ENCODE data around the gene SETD5. TPM values are rescaled to one million over a fixed set of nuclear protein-coding genes. Genes with fewer than 3 reads are reported as not detected.

Gene SETD5
- polyA plus RNA-seq, 2 of the 4 experiments (the other 2 are of a cell fraction), result 41.7 to 92.3 TPM

- TF ChIP-seq TFCP2L1 (CRISPR knock-in tag; IDR thresholded peaks at IDR 0.05) (no peak), CHD2 (IDR thresholded peaks at IDR 0.05; ENCODE audit: low read length, partially characterized antibody) (no peak), MYC (IDR thresholded peaks at IDR 0.05; ENCODE audit: borderline replicate concordance, low read length) (no peak), CBX2 (IDR thresholded peaks at IDR 0.05; ENCODE audit: borderline replicate concordance, low read depth) (no peak), RCOR1 (IDR thresholded peaks at IDR 0.05; ENCODE audit: low read depth, low read length) (no peak), NFE2L2 (conservative IDR thresholded peaks at IDR 0.05; ENCODE audit: low read length) (no peak), REST (IDR thresholded peaks at IDR 0.05) (no peak), E2F6 (IDR thresholded peaks at IDR 0.05; ENCODE audit: borderline replicate concordance, low read depth) (no peak)
- CTCF ChIA-PET, result interaction anchor here (1.0 to 1.9 kb wide), 3 partner anchors 12 to 19 kb away, joined by 3 to 4 read pairs (median 3); no protein-coding TSS in a partner anchor
- ATAC-seq (no peak), DNase-seq (ENCODE audit: low read depth in 1 of 2, low spot score in 1 of 2) (no peak), FAIRE-seq (no peak)
- H3K27ac ChIP-seq, result no peak overlapping the region
- POLR2A ChIA-PET, result no interaction called here
- H3K9me3 ChIP-seq, result no peaks in the 10 kb centered on the region
- H3K4me2 ChIP-seq, result peak overlapping the region; percentile 25; the same call in 1 of the 3 replicates
- H3K4me1 ChIP-seq, result peaks cover 61% of the 10 kb centered on the region
- no peak overlapping the region for H3K4me3 ChIP-seq
Measured at GRCh38 chr3:9428411-9428810, 31.0 kb downstream of the SETD5 start.

GRCh38 chr3:9430733-9431132, 33.3 kb downstream of the SETD5 start:
- CTCF ChIA-PET, result interaction anchor here (1.6 to 1.7 kb wide), 2 partner anchors 15 to 78 kb away, joined by 6 to 7 read pairs; no protein-coding TSS in a partner anchor
- Histone ChIP-seq H3K4me3 (no peak overlapping the region), H3K4me2 (peak overlapping the region; percentile 26; the same call in 1 of the 3 replicates), H3K9me3 (no peaks in the 10 kb centered on the region), H3K4me1 (peaks cover 49% of the 10 kb centered on the region), H3K27ac (no peak overlapping the region)
- ATAC-seq (no peak; a peak in 1 of 6 replicates), DNase-seq (ENCODE audit: low read depth in 1 of 2, low spot score in 1 of 2) (no peak), FAIRE-seq (no peak)
- POLR2A ChIA-PET, result interaction anchor here (1.3 kb wide), 1 partner anchor 67 kb away, joined by 3 read pairs; no protein-coding TSS in a partner anchor
- TF ChIP-seq USF2 (IDR thresholded peaks at IDR 0.05) (no peak), MAZ (IDR thresholded peaks at IDR 0.05; ENCODE audit: borderline replicate concordance, low read depth, low read length) (no peak), SREBF2 (IDR thresholded peaks at IDR 0.05) (no peak), HOXB13 (CRISPR knock-in tag; IDR thresholded peaks at IDR 0.05; ENCODE audit: low read depth) (no peak), KDM1A (IDR thresholded peaks at IDR 0.05; ENCODE audit: low read depth) (no peak), JUNB (IDR thresholded peaks at IDR 0.05) (no peak), FOSB (CRISPR knock-in tag; IDR thresholded peaks at IDR 0.05) (no peak), ZFP36 (IDR thresholded peaks at IDR 0.05; ENCODE audit: borderline replicate concordance, partially characterized antibody) (no peak), KDM5A (IDR thresholded peaks at IDR 0.05) (no peak), HEYL (CRISPR knock-in tag; IDR thresholded peaks at IDR 0.05) (no peak), FOXS1 (CRISPR knock-in tag; IDR thresholded peaks at IDR 0.05) (no peak), EP300 (IDR thresholded peaks at IDR 0.05) (no peak), CHD4 (IDR thresholded peaks at IDR 0.05; ENCODE audit: borderline replicate concordance) (no peak), PHF8 (IDR thresholded peaks at IDR 0.05; ENCODE audit: borderline replicate concordance, low read depth) (no peak), JUN (IDR thresholded peaks at IDR 0.05) (no peak), MYC (IDR thresholded peaks at IDR 0.05; ENCODE audit: borderline replicate concordance, low read length) (no peak), SMC3 (IDR thresholded peaks at IDR 0.05) (no peak)
- 82% methylated on average over 3 of the region's 3 CpGs for WGBS (ENCODE audit: missing lambda C conversion rate)

All from A549 (cell line).